HCT116 (cell line): ENCODE results near the gene ATG10. TPM values are rescaled to one million over a fixed set of nuclear protein-coding genes. Genes with fewer than 3 reads are reported as not detected.
A peak's percentile ranks its signal among the peaks of the same experiment; 100 is the strongest.

ENCODE experiments used
- ATAC-seq: fragments of 200-7000 bp; cut with Tn5 transposase; 2 replicates; pipeline ENCODE4 v1.9.1; 2020; ENCODE audit warnings: mild to moderate bottlenecking, moderate library complexity
- BruUV-seq: library from RNA; stranded (reverse); fragments of 400-500 nt; replicated peaks from 2 replicates; lab custom pipeline; 2021; lab: Mats Ljungman, UMichigan
- CTCF ChIA-PET: fragments of 300-600 bp; sonication (Branson Sonifier 250); formaldehyde crosslinking; loops from one replicate; lab custom pipeline; 2021; ENCODE audit warnings: antibody characterized with exemption; lab: Charles Lee
- POLR2A ChIA-PET: fragments of 300-600, 350-600 bp; sonication (Branson Sonifier 250); formaldehyde crosslinking; loops from one replicate; lab custom pipeline; 2021; ENCODE audit warnings: antibody characterized with exemption; lab: Charles Lee
- RAD21 ChIA-PET, 2 experiments: fragments of 300-600 bp; sonication (Branson Sonifier 250); formaldehyde crosslinking; loops; one replicate each; lab custom pipeline; 2023; ENCODE audit warnings: low total read pairs in 2 of 2; ENCODE audit not compliant: uncharacterized antibody in 2 of 2, unreplicated experiment in 2 of 2, low non-redundant PET in 1 of 2; lab: Charles Lee
- DNase-seq: peaks from one replicate; pipeline ENCODE4 v3.0.0-alpha.2; 2010; ENCODE audit warnings: low read depth, low spot score
- H2AFZ ChIP-seq: fragments of 200-600 bp; shearing (Covaris generic), sonication (generic); 2 replicates; pipeline ENCODE4 v1.6.1; 2017; ENCODE audit warnings: low read depth, mixed run types, mixed read lengths, antibody characterized with exemption, low read length; ENCODE audit not compliant: poor library complexity, severe bottlenecking
- H3K27ac ChIP-seq: 2 replicates; pipeline ENCODE4 v1.5.1; 2012; ENCODE audit warnings: low read depth, low read length
- H3K27me3 ChIP-seq: fragments of 200-600 bp; sonication (generic); 2 replicates; pipeline ENCODE4 v1.6.1; 2016; ENCODE audit warnings: mixed run types, low read length, mixed read lengths; ENCODE audit not compliant: insufficient read depth
- H3K36me3 ChIP-seq, 2 experiments: fragments of 200-500 bp in 1 of 2; fragments of 200-600 bp in 1 of 2; sonication (Bioruptor generic) in 1 of 2; sonication (generic) in 1 of 2; 2 replicates each; pipeline versions ENCODE4 v1.5.1 to v1.6.1; 2014 to 2016; ENCODE audit warnings: low read length in 2 of 2, inconsistent platforms in 1 of 2, mixed read lengths in 1 of 2, mixed run types in 1 of 2; ENCODE audit not compliant: insufficient read depth in 2 of 2, control insufficient read depth in 1 of 2
- H3K4me1 ChIP-seq, 2 experiments: fragments of 200-600 bp in 1 of 2; sonication (generic) in 1 of 2; 2 replicates each; pipeline versions ENCODE4 v1.5.1 to v1.6.1; 2012 to 2017; ENCODE audit warnings: low read length in 2 of 2, inconsistent platforms in 1 of 2, mild to moderate bottlenecking in 1 of 2, mixed read lengths in 1 of 2, mixed run types in 1 of 2, moderate library complexity in 1 of 2; ENCODE audit not compliant: insufficient read depth in 2 of 2, control insufficient read depth in 1 of 2
- H3K4me2 ChIP-seq: fragments of 200-600 bp; sonication (generic); 2 replicates; pipeline ENCODE4 v1.6.1; 2017; ENCODE audit warnings: mixed run types, low read length, mixed read lengths
- H3K4me3 ChIP-seq, 2 experiments: fragments of 200-600 bp in 1 of 2; sonication (generic) in 1 of 2; replicated peaks in 1 of 2; 2 replicates each; pipeline ENCODE4 v1.5.1; 2011 to 2016; ENCODE audit warnings: low read length in 2 of 2, control low read depth in 1 of 2, low read depth in 1 of 2, mild to moderate bottlenecking in 1 of 2, mixed read lengths in 1 of 2, mixed run types in 1 of 2
- H3K79me2 ChIP-seq: fragments of 200-600 bp; sonication (generic); 2 replicates; pipeline ENCODE4 v1.6.1; 2017; ENCODE audit warnings: mild to moderate bottlenecking, mixed run types, low read length, moderate library complexity, mixed read lengths; ENCODE audit not compliant: insufficient read depth
- H3K9ac ChIP-seq: fragments of 200-600 bp; sonication (generic); 2 replicates; pipeline ENCODE4 v1.6.1; 2016; ENCODE audit warnings: low read length, mixed read lengths
- H3K9me2 ChIP-seq: fragments of 200-600 bp; sonication (generic), shearing (Covaris generic); 2 replicates; pipeline ENCODE4 v1.6.1; 2017; ENCODE audit warnings: mixed run types, mild to moderate bottlenecking, moderate library complexity; ENCODE audit not compliant: insufficient read depth
- H3K9me3 ChIP-seq, 2 experiments: fragments of 200-500 bp in 1 of 2; fragments of 200-600 bp in 1 of 2; sonication (Bioruptor generic) in 1 of 2; sonication (generic) in 1 of 2; 2 replicates each; pipeline ENCODE4 v1.6.1; 2014 to 2017; ENCODE audit warnings: low read length in 2 of 2, mixed read lengths in 2 of 2, inconsistent platforms in 1 of 2, low read depth in 1 of 2, mild to moderate bottlenecking in 1 of 2, mixed run types in 1 of 2, moderate library complexity in 1 of 2; ENCODE audit not compliant: control insufficient read depth in 1 of 2, insufficient read depth in 1 of 2
- H4K20me1 ChIP-seq: fragments of 200-600 bp; sonication (generic), shearing (Covaris generic); 2 replicates; pipeline ENCODE4 v1.6.1; 2017; ENCODE audit warnings: mixed run types, mild to moderate bottlenecking, moderate library complexity; ENCODE audit not compliant: insufficient read depth
- ATF3 ChIP-seq: IDR thresholded peaks from 2 replicates; pipeline ENCODE4 v1.6.1; 2012
- CBX3 ChIP-seq: IDR thresholded peaks from 2 replicates; pipeline ENCODE4 v1.6.1; 2012; ENCODE audit warnings: low read depth
- CEBPB ChIP-seq: IDR thresholded peaks from 2 replicates; pipeline ENCODE4 v1.6.1; 2012; ENCODE audit warnings: low read depth
- EGR1 ChIP-seq: IDR thresholded peaks from 2 replicates; pipeline ENCODE4 v1.6.1; 2012; ENCODE audit warnings: low read depth
- ELF1 ChIP-seq: IDR thresholded peaks from 2 replicates; pipeline ENCODE4 v1.6.1; 2012; ENCODE audit warnings: low read depth, borderline replicate concordance
- EZH2 ChIP-seq: fragments of 200-600 bp; sonication (generic); IDR thresholded peaks from 2 replicates; pipeline ENCODE4 v1.6.1; 2017; ENCODE audit warnings: antibody characterized with exemption, mixed run types
- EZH2phosphoT487 ChIP-seq: fragments of 200-600 bp; IDR thresholded peaks from 2 replicates; pipeline ENCODE4 v1.6.1; 2018; ENCODE audit warnings: antibody characterized with exemption, borderline replicate concordance
- FOSL1 ChIP-seq: IDR thresholded peaks from 2 replicates; pipeline ENCODE4 v1.6.1; 2012; ENCODE audit warnings: low read depth
- JUND ChIP-seq: IDR thresholded peaks from 2 replicates; pipeline ENCODE4 v1.6.1; 2012
- MAX ChIP-seq: IDR thresholded peaks from 2 replicates; pipeline ENCODE4 v1.6.1; 2012
- POLR2A ChIP-seq: IDR thresholded peaks from 2 replicates; pipeline ENCODE4 v1.7.0; 2011; ENCODE audit warnings: borderline replicate concordance; ENCODE audit not compliant: insufficient read depth, insufficient read length; ENCODE audit errors: extremely low read depth
- POLR2AphosphoS5 ChIP-seq: IDR thresholded peaks from 2 replicates; pipeline ENCODE4 v1.6.1; 2011; ENCODE audit warnings: mild to moderate bottlenecking, low read depth, low read length, moderate library complexity
- RAD21 ChIP-seq: IDR thresholded peaks from 2 replicates; pipeline ENCODE4 v1.6.1; 2012; ENCODE audit warnings: low read depth, mild to moderate bottlenecking
- SP1 ChIP-seq: IDR thresholded peaks from 2 replicates; pipeline ENCODE4 v1.6.1; 2012; ENCODE audit warnings: low read depth
- SRF ChIP-seq: IDR thresholded peaks from 2 replicates; pipeline ENCODE4 v1.6.1; 2012; ENCODE audit warnings: low read depth
- TCF7L2 ChIP-seq: IDR thresholded peaks from 2 replicates; pipeline ENCODE4 v1.7.0; 2011; ENCODE audit warnings: borderline replicate concordance, inconsistent platforms; ENCODE audit not compliant: insufficient read depth, insufficient read length; ENCODE audit errors: extremely low read depth
- YY1 ChIP-seq: IDR thresholded peaks from 2 replicates; pipeline ENCODE4 v1.6.1; 2011; ENCODE audit warnings: low read length, low read depth, moderate library complexity, mild to moderate bottlenecking; ENCODE audit not compliant: insufficient replicate concordance; ENCODE audit errors: extremely low read depth
- ZBTB33 ChIP-seq: IDR thresholded peaks from 2 replicates; pipeline ENCODE4 v1.6.1; 2011; ENCODE audit warnings: mild to moderate bottlenecking, low read length, moderate library complexity; ENCODE audit not compliant: insufficient replicate concordance; ENCODE audit errors: extremely low read depth
- ZNF274 ChIP-seq: fragments of 200-500 bp; sonication (Bioruptor generic); IDR thresholded peaks from 2 replicates; pipeline ENCODE4 v1.6.1; 2014; ENCODE audit warnings: mild to moderate bottlenecking, low read depth, low read length, inconsistent platforms
- intact Hi-C: fragments of 100-400 bp; cut with micrococcal nuclease; formaldehyde crosslinking; loops from 2 replicates; pipeline ENCODE4 v1.10.0; 2022
- total RNA-seq: library from RNA; stranded (reverse); gene quantifications from one replicate; pipeline ENCODE4 v1.2.1, GENCODE V29; 2021; ENCODE audit not compliant: unreplicated experiment
- TF ChIP-seq, protein P1 (sequence below), 3 experiments: fragments of 200-600 bp in 1 of 3; sonication (generic) in 1 of 3; IDR thresholded peaks in 2 of 3; conservative IDR thresholded peaks in 1 of 3; 2 replicates each; pipeline ENCODE4 v1.5.1; 2012 to 2017; ENCODE audit warnings: low read depth in 2 of 3, low read length in 2 of 3, antibody characterized with exemption in 1 of 3, borderline replicate concordance in 1 of 3, control low read depth in 1 of 3, mild to moderate bottlenecking in 1 of 3, mixed read lengths in 1 of 3, mixed run types in 1 of 3, moderate library complexity in 1 of 3; ENCODE audit not compliant: insufficient read depth in 1 of 3

Gene ATG10
- total RNA-seq, 1 experiment from 2014 or later: 9.4 TPM

DNA sequence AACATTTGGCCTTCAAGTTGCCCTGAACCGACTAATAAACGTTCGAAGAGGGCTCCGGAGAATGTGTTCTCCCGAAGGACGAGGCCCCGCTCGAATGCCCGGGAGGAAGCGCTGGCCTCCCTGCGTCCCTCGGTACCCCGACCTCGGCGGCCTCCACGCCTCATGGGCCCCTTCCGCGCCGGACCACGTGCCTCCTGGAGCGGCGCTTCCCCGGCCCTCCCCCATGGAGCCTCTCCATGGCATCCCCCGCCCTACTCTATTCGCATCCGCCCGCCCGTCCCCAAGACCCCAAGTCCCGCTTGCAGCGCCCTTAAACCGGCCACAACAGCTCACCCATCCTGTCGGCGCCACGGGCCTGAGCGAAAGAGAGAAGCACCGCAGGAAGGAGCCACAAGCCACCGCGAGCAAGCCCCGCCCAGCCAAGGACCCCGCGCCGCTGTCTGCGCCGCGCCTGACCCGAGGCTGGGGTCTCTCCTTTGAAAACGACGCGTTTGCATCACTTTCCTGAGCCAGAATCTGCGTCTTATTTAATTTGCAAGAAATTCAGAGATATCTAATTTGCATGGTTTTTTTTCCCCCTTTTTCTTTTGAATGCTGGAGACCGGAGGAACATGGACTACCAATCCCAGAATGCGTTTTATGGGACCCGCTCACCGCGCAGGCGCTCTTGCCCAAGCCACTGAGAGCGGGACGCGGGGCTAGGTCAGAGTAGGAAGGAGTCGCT is 306.3 kb downstream of the ATG10 start, which contains the start of gene RPS23:
RPS23 (minus strand) TSS at position 368 of the 724 bp plus-strand sequence; CDS start at position 337, 31 bp downstream.
- Histone ChIP-seq H3K9me2 (no peaks in the 10 kb centered on the region), H4K20me1 (peaks cover 6% of the 10 kb centered on the region; the same call in 1 of the 2 replicates), H3K79me2 (peaks cover 50% of the 10 kb centered on the region), H3K27me3 (no peaks in the 10 kb centered on the region), H3K4me3 (peak within 1 kb of the TSS; percentile 93 to 94), H2AFZ (no peak within 1 kb of the TSS), H3K9ac (peak within 1 kb of the TSS; percentile 92), H3K4me1 (peaks cover 4 to 23% of the 10 kb centered on the region in 2 experiments; a peak in 3 of 4 replicates), H3K27ac (peak within 1 kb of the TSS; percentile 74), H3K9me3 (no peaks in the 10 kb centered on the region), H3K4me2 (peak within 1 kb of the TSS; percentile 94), H3K36me3 (peaks cover 22 to 32% of the 10 kb centered on the region in 2 experiments)
- ChIA-PET RAD21 (no interaction called here), POLR2A (interaction anchor here (0.7 to 1.4 kb wide), 7 partner anchors 16 to 137 kb away, joined by 3 to 13 read pairs (median 4); no protein-coding TSS in a partner anchor), CTCF (no interaction called here)
- BruUV-seq: no TSS peak
- ATAC-seq (peak; percentile 86), DNase-seq (peak; percentile 84)
- intact Hi-C loops: loop anchor here (1.0 kb wide), 1 partner anchor 527 kb away; the partner anchor contains the start of gene SSBP2
- TF ChIP-seq EZH2phosphoT487: no peak
- TF ChIP-seq POLR2A: no peak
- peak; percentile 72 for TF ChIP-seq SP1
- no peak for TF ChIP-seq SRF
- TF ChIP-seq TCF7L2: no peak
- TF ChIP-seq FOSL1: no peak
- TF ChIP-seq EZH2: no peak
- peak; percentile 2; the same call in 1 of the 2 replicates for TF ChIP-seq ELF1
- TF ChIP-seq POLR2AphosphoS5: peak; percentile 97
- no peak for TF ChIP-seq CEBPB
- no peak for TF ChIP-seq ATF3
- no peak for TF ChIP-seq CBX3
- no peak for TF ChIP-seq RAD21
- TF ChIP-seq ZNF274: no peak
- TF ChIP-seq JUND: no peak
- TF ChIP-seq, protein P1, sequence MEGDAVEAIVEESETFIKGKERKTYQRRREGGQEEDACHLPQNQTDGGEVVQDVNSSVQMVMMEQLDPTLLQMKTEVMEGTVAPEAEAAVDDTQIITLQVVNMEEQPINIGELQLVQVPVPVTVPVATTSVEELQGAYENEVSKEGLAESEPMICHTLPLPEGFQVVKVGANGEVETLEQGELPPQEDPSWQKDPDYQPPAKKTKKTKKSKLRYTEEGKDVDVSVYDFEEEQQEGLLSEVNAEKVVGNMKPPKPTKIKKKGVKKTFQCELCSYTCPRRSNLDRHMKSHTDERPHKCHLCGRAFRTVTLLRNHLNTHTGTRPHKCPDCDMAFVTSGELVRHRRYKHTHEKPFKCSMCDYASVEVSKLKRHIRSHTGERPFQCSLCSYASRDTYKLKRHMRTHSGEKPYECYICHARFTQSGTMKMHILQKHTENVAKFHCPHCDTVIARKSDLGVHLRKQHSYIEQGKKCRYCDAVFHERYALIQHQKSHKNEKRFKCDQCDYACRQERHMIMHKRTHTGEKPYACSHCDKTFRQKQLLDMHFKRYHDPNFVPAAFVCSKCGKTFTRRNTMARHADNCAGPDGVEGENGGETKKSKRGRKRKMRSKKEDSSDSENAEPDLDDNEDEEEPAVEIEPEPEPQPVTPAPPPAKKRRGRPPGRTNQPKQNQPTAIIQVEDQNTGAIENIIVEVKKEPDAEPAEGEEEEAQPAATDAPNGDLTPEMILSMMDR (IDR thresholded peaks at IDR 0.05 in 2 of 3, conservative IDR thresholded peaks at IDR 0.05 in 1 of 3; ENCODE audit: borderline replicate concordance in 1 of 3, insufficient read depth in 1 of 3, low read depth in 2 of 3, low read length in 2 of 3): no peak
- TF ChIP-seq MAX: peak; percentile 92
- no peak for TF ChIP-seq ZBTB33
- no peak for TF ChIP-seq EGR1
- peak; percentile 35 for TF ChIP-seq YY1
